Neural progenitor cell (in vitro differentiated cells): ENCODE data around the gene CD44.

ENCODE experiments used
- EZH2 ChIP-seq: fragments of 200-600 bp; sonication (generic); IDR thresholded peaks from 2 replicates; pipeline ENCODE4 v1.6.1; 2017; ENCODE audit warnings: antibody characterized with exemption, mild to moderate bottlenecking, moderate library complexity
- TF ChIP-seq, protein P1 (sequence below): fragments of 200-600 bp; sonication (generic); IDR thresholded peaks from 2 replicates; pipeline ENCODE4 v1.5.1; 2017; ENCODE audit warnings: antibody characterized with exemption, mild to moderate bottlenecking

DNA sequence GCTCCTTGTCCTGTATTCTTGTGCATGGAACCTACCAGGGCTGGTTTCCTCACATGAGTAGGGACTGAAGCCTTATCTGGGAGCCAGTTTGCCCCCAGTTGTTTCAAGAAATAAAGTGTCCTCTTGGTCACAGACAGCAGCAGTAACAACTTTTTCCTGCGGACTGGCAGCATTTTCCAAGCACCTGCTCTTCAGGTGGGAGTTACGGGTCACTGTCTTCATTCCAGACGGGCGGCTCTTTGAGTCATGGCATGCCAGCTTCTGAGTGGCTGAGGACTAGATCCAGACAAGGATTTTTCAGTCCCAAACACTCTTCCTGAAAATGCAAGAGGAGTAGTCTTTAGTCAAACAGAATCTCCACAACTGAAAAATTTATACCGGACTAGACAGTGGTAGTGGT is 2.7 kb upstream of the CD44 start:
- TF ChIP-seq, protein P1, sequence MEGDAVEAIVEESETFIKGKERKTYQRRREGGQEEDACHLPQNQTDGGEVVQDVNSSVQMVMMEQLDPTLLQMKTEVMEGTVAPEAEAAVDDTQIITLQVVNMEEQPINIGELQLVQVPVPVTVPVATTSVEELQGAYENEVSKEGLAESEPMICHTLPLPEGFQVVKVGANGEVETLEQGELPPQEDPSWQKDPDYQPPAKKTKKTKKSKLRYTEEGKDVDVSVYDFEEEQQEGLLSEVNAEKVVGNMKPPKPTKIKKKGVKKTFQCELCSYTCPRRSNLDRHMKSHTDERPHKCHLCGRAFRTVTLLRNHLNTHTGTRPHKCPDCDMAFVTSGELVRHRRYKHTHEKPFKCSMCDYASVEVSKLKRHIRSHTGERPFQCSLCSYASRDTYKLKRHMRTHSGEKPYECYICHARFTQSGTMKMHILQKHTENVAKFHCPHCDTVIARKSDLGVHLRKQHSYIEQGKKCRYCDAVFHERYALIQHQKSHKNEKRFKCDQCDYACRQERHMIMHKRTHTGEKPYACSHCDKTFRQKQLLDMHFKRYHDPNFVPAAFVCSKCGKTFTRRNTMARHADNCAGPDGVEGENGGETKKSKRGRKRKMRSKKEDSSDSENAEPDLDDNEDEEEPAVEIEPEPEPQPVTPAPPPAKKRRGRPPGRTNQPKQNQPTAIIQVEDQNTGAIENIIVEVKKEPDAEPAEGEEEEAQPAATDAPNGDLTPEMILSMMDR: no peak
- TF ChIP-seq EZH2: no peak
